Fibroblast of lung (primary cell): ENCODE measurements around the gene C1QB.

Experiments
- CTCF ChIP-seq, 2 donors: IDR thresholded peaks in 1 of 2; conservative IDR thresholded peaks in 1 of 2; 1 replicate in 1 of 2; 2 replicates in 1 of 2; pipeline ENCODE4 v1.5.1; 2011 to 2012; ENCODE audit warnings: low read length in 2 of 2, control low read depth in 1 of 2, inconsistent platforms in 1 of 2, low read depth in 1 of 2, mild to moderate bottlenecking in 1 of 2
- EZH2 ChIP-seq: IDR thresholded peaks from 2 replicates; pipeline ENCODE4 v1.5.1; 2012; ENCODE audit warnings: low read length, control low read depth, mild to moderate bottlenecking; ENCODE audit errors: missing control alignments

- no peak for TF ChIP-seq CTCF (conservative IDR thresholded peaks at IDR 0.05 in 1 of 2, IDR thresholded peaks at IDR 0.05 in 1 of 2; ENCODE audit: low read depth in 1 of 2, low read length in 2 of 2)
- no peak for TF ChIP-seq EZH2
Measured at GRCh38 chr1:22628698-22629444, 24.2 kb upstream of the C1QB start.
